Mesangial cell (primary cell): ENCODE results near the gene SGMS1. TPM values are rescaled to one million over a fixed set of nuclear protein-coding genes. Genes with fewer than 3 reads are reported as not detected.

Source experiments
- total RNA-seq: library from RNA; depleted of rRNA; stranded (reverse); fragments of >200 nt; gene quantifications from 2 replicates; pipeline ENCODE4 v1.2.3, GENCODE V29; 2015

Gene SGMS1
- total RNA-seq = 29.8 and 50.2 TPM in 2 replicates

DNA sequence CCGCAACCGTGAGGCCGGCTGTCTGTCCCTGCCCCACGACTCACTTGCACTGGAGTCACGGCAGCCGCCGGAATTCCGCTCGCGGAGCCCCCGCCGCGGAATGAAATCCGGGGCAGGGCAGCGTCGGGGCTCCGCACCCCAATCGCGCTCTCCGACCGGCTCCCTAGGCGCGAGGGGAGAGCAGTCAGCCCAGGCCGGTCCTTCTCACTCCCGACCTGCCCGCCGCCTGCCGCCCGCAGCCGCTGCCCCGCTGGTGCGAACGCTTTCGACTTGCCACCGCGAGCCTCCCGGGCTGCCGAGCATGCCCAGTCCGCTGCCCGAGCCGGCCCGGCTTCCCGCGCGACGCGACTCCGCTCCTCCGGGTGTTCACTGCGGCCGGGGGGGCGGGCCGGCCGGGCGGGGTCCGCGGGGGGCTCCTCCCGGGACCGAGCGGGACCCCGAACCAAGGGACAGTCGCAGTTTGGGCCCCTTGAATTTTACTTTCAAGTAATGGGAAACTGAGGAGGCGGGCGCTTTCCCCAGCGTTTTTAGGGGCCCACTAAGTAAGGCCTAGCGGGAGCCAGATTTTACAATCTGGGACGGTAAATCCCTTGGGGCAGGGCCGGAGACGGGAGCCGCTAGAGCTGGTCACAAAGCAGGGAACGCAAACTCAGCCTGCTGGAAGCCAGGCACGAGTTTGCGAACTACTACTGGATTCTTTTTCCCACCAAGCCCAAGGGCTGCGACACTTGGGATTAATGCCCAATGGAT, at the start of gene SGMS1:
Gene SGMS1, minus strand, starts transcription at position 294 of the 750 bp plus-strand sequence. CDS start 279,842 bp downstream, outside the sequence.

Other genes with a start within 250 kb of the SGMS1 start
- 2.5 and 3.7 TPM in 2 replicates for gene ASAH2B, start 116.0 kb upstream of the SGMS1 start, total RNA-seq